Neural progenitor cell (in vitro differentiated cells): ENCODE data around the gene NAA15. TPM values are rescaled to one million over a fixed set of nuclear protein-coding genes. Genes with fewer than 3 reads are reported as not detected.

Experiments used
- DNase-seq: peaks from one replicate; pipeline ENCODE4 v3.0.0-alpha.2; 2016; ENCODE audit warnings: low spot score
- H2AFZ ChIP-seq: fragments of 200-600 bp; sonication (generic); replicated peaks from 2 replicates; pipeline ENCODE4 v1.6.1; 2016; ENCODE audit warnings: antibody characterized with exemption
- H3F3A ChIP-seq: fragments of 200-600 bp; sonication (generic); 2 replicates; pipeline ENCODE4 v1.6.1; 2016; ENCODE audit warnings: antibody characterized with exemption, low read depth
- H3K27ac ChIP-seq: fragments of 200-600 bp; sonication (generic); 2 replicates; pipeline ENCODE4 v1.5.1; 2016; ENCODE audit warnings: mild to moderate bottlenecking
- H3K27me3 ChIP-seq: fragments of 200-600 bp; sonication (generic); 2 replicates; pipeline ENCODE4 v1.6.1; 2016; ENCODE audit warnings: mild to moderate bottlenecking, moderate library complexity
- H3K36me3 ChIP-seq: fragments of 200-600 bp; sonication (generic); 2 replicates; pipeline ENCODE4 v1.5.1; 2016
- H3K4me1 ChIP-seq: fragments of 200-600 bp; sonication (generic); 2 replicates; pipeline ENCODE4 v1.6.1; 2016; ENCODE audit warnings: mixed run types
- H3K4me2 ChIP-seq: fragments of 200-600 bp; sonication (generic); 2 replicates; pipeline ENCODE4 v1.6.1; 2016
- H3K4me3 ChIP-seq: fragments of 200-600 bp; sonication (generic); 2 replicates; pipeline ENCODE4 v1.5.1; 2016
- H3K79me2 ChIP-seq: fragments of 200-600 bp; sonication (generic); 2 replicates; pipeline ENCODE4 v1.6.1; 2016; ENCODE audit warnings: low read depth
- H3K9ac ChIP-seq: fragments of 200-600 bp; sonication (generic); 2 replicates; pipeline ENCODE4 v1.6.1; 2016
- H3K9me3 ChIP-seq: fragments of 200-600 bp; sonication (generic); 2 replicates; pipeline ENCODE4 v1.5.1; 2016; ENCODE audit warnings: low read depth
- H4K20me1 ChIP-seq: fragments of 200-600 bp; sonication (generic); 2 replicates; pipeline ENCODE4 v1.6.1; 2016; ENCODE audit warnings: low read depth
- H3K27ac Mint-ChIP-seq: 3 replicates; pipeline ENCODE4 v1.8.0; 2021; ENCODE audit warnings: mixed read lengths
- H3K27me3 Mint-ChIP-seq: 2 replicates; pipeline ENCODE4 v1.8.0; 2022; ENCODE audit warnings: low read depth, mild to moderate bottlenecking, inconsistent platforms, moderate library complexity, mixed read lengths; ENCODE audit not compliant: insufficient read depth
- H3K36me3 Mint-ChIP-seq: 3 replicates; pipeline ENCODE4 v1.8.0; 2021; ENCODE audit warnings: mixed read lengths
- H3K4me1 Mint-ChIP-seq: 3 replicates; pipeline ENCODE4 v1.8.0; 2021; ENCODE audit warnings: mixed read lengths
- H3K4me3 Mint-ChIP-seq: 3 replicates; pipeline ENCODE4 v1.8.0; 2021; ENCODE audit warnings: mild to moderate bottlenecking, moderate library complexity, mixed read lengths
- H3K9me3 Mint-ChIP-seq: 3 replicates; pipeline ENCODE4 v1.8.0; 2020; ENCODE audit warnings: mixed read lengths
- CTCF ChIP-seq: fragments of 200-600 bp; sonication (generic); IDR thresholded peaks from 2 replicates; pipeline ENCODE4 v1.5.1; 2017; ENCODE audit warnings: antibody characterized with exemption, mild to moderate bottlenecking
- EZH2 ChIP-seq: fragments of 200-600 bp; sonication (generic); IDR thresholded peaks from 2 replicates; pipeline ENCODE4 v1.6.1; 2017; ENCODE audit warnings: antibody characterized with exemption, mild to moderate bottlenecking, moderate library complexity
- EZH2phosphoT487 ChIP-seq: fragments of 200-600 bp; sonication (generic); IDR thresholded peaks from 2 replicates; pipeline ENCODE4 v1.6.1; 2017; ENCODE audit warnings: antibody characterized with exemption
- total RNA-seq: library from RNA; depleted of rRNA; stranded (reverse); fragments of >200 nt; gene quantifications from 2 replicates; pipeline ENCODE4 v1.2.3, GENCODE V29; 2015; ENCODE audit warnings: low replicate concordance

NAA15 gene
- total RNA-seq, 1 donor from 2014 or later: 69.0 TPM

- H3K27me3 ChIP-seq: no peaks in the 10 kb centered on the region
- Mint-ChIP-seq H3K27me3 (no peaks in the 10 kb centered on the region), H3K36me3 (peaks cover 43% of the 10 kb centered on the region), H3K4me3 (no peak overlapping the region), H3K9me3 (no peaks in the 10 kb centered on the region), H3K4me1 (no peaks in the 10 kb centered on the region), H3K27ac (no peak overlapping the region)
- no peak overlapping the region for H3K27ac ChIP-seq
- H3K4me2 ChIP-seq: no peak overlapping the region
- no peak overlapping the region for H3K4me3 ChIP-seq
- H3K9ac ChIP-seq: no peak overlapping the region
- no peak for TF ChIP-seq EZH2
- TF ChIP-seq CTCF: no peak
- no peak for TF ChIP-seq EZH2phosphoT487
- no peak for DNase-seq
- no peaks in the 10 kb centered on the region for H3K4me1 ChIP-seq
- peaks cover 7% of the 10 kb centered on the region for H3K79me2 ChIP-seq
- no peaks in the 10 kb centered on the region for H3F3A ChIP-seq
- no peak overlapping the region for H2AFZ ChIP-seq
- H3K36me3 ChIP-seq: peaks cover 22% of the 10 kb centered on the region
- H3K9me3 ChIP-seq: no peaks in the 10 kb centered on the region
- no peaks in the 10 kb centered on the region for H4K20me1 ChIP-seq
Measured at GRCh38 chr4:139367421-139368090, 66.3 kb downstream of the NAA15 start.

GRCh38 chr4:139368998-139369397, 67.7 kb downstream of the NAA15 start:
- no peak for TF ChIP-seq CTCF
- no peak for TF ChIP-seq EZH2phosphoT487
- TF ChIP-seq EZH2: no peak
- Mint-ChIP-seq H3K4me3 (no peak overlapping the region), H3K4me1 (no peaks in the 10 kb centered on the region), H3K9me3 (no peaks in the 10 kb centered on the region), H3K27me3 (no peaks in the 10 kb centered on the region), H3K27ac (no peak overlapping the region), H3K36me3 (peaks cover 38% of the 10 kb centered on the region)
- Histone ChIP-seq H3K27me3 (no peaks in the 10 kb centered on the region), H3K27ac (no peak overlapping the region), H4K20me1 (no peaks in the 10 kb centered on the region), H3K4me3 (no peak overlapping the region), H3F3A (no peaks in the 10 kb centered on the region), H3K36me3 (peaks cover 9% of the 10 kb centered on the region), H3K4me2 (no peak overlapping the region), H2AFZ (no peak overlapping the region), H3K9me3 (no peaks in the 10 kb centered on the region), H3K4me1 (no peaks in the 10 kb centered on the region), H3K79me2 (peaks cover 5% of the 10 kb centered on the region), H3K9ac (no peak overlapping the region)
- no peak for DNase-seq

- Histone ChIP-seq H4K20me1 (no peaks in the 10 kb centered on the region), H3F3A (no peaks in the 10 kb centered on the region), H3K27me3 (no peaks in the 10 kb centered on the region), H3K4me1 (no peaks in the 10 kb centered on the region), H3K27ac (no peak overlapping the region), H3K4me2 (no peak overlapping the region), H2AFZ (no peak overlapping the region), H3K79me2 (peaks cover 5% of the 10 kb centered on the region), H3K36me3 (peaks cover 24% of the 10 kb centered on the region), H3K9ac (no peak overlapping the region), H3K4me3 (no peak overlapping the region), H3K9me3 (no peaks in the 10 kb centered on the region)
- Mint-ChIP-seq H3K27me3 (no peaks in the 10 kb centered on the region), H3K4me1 (no peaks in the 10 kb centered on the region), H3K9me3 (no peaks in the 10 kb centered on the region), H3K4me3 (no peak overlapping the region), H3K27ac (no peak overlapping the region), H3K36me3 (peaks cover 30% of the 10 kb centered on the region)
- TF ChIP-seq CTCF: no peak
- no peak for TF ChIP-seq EZH2phosphoT487
- TF ChIP-seq EZH2: no peak
- no peak for DNase-seq
Measured at GRCh38 chr4:139374251-139374650, 72.9 kb downstream of the NAA15 start.
